DMS79 (cell line): Measurements from ENCODE around the gene ASTN1.
"Not testable (repeated sequence)": the region's sequence is repeated elsewhere in the genome, so short reads cannot be mapped to it uniquely, and the experiment has no call there.

ENCODE experiments used
- DNase-seq: peaks from one replicate; lab custom pipeline; 2025; lab: John Stamatoyannopoulos, UW

ASTN1 gene

DNA sequence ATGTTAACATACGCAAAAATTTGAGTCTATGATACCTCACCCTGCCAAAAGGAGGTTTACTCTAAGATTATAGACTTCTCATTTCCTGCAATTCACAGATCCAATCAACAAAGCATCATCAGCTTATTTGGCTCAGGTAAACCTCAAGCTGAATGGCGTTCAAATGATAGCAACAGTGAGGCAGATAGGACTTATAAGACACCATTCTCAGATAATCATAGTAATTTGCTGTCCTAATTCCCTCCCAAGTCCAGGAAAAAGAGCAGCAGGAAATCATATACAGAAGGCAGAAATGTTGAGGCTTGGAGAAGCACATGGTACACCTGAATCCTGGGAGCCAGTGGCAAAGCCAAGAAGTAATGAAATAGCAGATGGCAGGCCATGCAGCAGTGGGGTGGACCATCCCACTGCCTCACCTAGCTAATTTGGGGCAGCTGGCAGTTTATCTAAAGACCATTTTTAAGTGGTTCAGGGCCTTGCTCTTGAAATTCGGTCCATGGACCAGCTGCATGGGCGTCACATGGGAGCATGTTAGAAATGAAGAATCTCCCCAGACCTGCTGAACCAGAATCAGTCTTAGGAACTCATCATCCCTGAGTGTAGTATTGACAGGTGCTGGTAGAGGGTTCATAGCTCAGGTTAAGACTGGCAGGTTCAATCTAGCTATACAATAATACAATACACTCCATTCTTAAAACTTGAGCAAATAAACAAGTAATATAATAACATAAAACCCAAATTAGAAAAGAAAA, 57.7 kb downstream of the ASTN1 start:
- DNase-seq = no peak

DNA sequence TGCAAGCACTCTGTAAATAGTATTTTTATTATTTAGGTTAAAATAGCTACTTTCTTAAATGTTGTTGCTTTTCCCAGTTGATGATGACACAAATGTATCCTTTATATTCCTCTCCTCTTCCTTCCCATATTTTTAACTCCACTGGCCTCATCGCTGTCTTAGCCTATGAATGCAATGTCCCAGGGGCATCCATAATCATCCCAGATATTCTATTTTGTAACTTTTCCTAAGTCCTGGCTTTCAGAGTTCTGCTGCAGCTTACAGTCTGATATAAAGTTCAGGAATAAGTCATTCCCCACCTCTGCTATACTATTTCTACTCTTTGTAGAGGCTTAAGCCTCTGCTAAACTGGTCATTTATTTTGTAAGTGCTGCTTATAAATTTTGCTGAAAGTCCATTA, 58.3 kb downstream of the ASTN1 start:
- DNase-seq = no peak

DNA sequence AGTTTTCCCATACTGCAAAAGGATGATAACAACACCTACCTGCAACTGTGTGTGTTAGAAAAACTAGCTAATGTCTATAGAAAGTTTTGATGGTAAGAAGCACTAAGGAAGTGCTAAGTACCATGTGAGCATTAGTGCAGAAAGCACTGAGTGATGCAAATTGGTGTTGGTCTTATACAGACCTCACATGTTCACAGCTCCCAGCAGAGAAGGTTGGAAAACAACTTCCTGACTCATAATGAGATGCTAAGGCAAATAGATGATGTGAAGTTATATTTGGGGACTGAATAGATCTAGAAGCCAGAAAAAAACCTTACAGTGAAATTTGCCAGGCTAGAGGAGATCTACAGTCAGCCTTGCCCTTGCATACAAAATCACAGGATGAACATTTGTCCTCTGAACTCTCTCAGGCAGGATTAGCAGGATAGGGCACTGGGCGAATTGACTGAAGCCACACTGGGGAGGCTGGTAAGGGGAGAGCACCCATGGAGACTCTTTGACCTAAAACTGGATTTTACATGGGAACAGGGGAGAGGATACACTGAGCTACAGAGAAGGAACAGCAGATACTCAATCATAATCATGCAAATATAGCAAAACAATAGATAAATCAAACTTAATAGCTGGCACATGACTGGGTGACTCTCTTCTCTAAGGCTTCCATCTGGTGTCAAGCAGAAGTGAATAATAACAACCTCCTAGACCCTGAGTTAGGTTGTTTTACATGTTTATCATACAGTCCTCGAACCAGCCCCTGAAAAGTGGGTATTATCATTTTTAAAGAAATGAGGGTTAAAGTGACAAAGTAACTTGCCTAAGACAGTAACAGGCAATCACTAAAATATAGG, 61.3 kb downstream of the ASTN1 start:
- no peak for DNase-seq

DNA sequence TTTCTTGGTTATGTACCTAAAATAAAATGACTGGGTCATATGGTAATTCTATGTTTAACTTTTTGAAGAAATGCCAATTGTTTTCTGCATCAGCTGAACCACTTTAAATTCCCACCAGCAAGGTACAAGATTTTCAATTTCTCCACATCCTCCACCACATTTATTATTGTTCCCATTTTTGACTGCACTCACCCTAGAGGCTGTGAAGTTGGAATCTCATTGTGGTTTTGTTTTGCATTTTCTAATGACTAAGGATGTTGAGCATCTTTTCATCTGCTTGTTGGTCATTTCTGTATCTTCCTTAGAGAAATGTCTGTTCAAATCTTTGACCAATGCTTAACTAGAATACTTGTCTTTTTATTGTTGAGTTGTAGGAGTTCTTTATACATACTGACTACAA, 72.5 kb downstream of the ASTN1 start:
- DNase-seq = no peak

DNA sequence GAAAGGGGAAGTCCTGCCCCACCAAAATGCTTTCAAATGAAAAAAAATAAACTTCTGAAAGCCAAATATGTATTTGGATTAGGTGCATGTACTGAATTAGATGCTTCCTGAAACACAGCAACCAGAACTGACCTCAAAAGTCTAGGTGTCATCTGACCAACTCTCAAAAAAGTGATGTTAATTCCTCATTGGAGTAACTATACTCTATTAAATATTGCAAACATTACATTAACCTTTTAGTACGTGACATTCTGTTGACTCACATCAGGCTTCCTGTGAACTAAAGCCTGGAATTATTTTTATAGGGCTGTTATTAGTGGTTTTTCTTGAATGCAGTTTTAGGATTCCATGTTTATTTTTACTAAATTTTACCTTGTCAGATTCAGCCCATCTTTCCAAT, 73.5 kb downstream of the ASTN1 start:
- no peak for DNase-seq

DNA sequence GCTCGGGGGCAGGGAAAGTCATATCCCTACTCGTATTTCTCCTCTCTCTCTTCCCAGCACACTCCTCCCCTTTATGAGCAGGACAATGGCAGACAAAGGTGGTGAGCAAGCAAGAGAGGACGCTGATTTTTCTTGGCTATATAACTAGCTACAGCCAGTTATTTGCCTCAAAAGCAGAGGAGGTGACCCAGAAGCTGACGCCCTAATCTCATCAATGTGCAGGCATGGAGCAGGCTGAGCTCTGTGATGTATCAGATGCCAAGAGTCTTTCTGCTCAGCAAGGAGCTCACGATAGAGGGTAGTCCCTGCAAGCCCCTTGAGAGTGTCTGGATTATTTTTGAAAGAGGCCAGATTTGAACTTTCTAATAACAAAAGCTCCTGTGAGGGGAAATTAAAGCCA, 75.5 kb downstream of the ASTN1 start:
- no peak for DNase-seq

DNA sequence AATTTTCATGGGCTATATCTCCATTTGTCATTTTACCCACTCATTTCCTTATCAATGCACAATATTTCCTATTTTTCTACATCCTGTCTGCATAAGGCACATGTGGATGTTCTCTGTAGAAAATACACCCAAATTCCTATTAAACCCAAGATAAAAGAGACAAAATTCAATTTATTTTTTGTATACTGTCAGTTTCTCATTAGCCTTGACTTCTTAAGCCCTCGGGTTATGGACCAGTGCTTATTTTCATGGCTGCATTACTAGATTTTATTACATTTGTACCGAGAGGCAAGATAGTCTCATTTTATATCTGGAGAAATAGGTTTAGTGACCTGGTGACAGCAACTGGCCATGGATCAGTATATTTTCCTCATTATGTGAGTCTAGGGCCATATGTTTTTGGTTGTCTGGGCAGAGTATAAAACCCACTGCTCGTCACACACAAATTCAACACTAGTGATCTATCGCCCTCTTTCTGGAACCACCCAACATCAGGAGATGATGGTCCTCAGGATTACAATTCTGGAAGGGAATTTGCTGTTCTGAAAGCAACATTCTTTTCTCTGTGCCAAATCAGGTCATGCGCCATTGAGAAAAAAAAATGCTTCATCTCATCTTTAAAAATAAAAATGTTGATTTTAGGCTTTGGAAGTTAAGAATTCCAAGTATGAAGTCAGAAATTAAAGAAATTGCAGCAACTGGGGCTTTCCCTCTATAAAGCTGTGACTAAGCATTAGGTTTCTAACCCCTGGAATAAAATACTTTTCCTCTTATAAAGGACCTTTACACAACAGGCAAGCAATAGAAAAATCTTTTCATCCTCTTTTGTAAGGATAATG, 81.4 kb downstream of the ASTN1 start:
- DNase-seq = no peak

DNA sequence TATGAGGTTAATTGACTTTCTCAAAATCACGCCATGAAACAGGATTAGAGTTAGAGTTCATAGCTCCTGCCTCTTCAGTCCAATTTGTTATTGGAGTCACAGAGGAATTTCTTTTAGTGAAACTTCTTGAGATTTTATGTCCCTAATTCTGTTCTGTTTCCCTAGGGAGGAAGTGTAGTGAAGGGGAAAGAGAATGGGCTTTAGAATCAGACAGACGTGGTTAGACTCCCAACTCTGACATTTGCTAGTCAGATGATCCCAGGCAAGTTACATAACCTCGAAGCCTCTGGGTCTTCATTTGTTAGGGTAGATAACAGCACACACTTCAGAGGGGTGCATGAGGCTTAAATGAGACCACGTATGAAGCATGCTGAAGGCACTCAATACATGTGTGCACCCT, 83.9 kb downstream of the ASTN1 start:
- no peak for DNase-seq

DNA sequence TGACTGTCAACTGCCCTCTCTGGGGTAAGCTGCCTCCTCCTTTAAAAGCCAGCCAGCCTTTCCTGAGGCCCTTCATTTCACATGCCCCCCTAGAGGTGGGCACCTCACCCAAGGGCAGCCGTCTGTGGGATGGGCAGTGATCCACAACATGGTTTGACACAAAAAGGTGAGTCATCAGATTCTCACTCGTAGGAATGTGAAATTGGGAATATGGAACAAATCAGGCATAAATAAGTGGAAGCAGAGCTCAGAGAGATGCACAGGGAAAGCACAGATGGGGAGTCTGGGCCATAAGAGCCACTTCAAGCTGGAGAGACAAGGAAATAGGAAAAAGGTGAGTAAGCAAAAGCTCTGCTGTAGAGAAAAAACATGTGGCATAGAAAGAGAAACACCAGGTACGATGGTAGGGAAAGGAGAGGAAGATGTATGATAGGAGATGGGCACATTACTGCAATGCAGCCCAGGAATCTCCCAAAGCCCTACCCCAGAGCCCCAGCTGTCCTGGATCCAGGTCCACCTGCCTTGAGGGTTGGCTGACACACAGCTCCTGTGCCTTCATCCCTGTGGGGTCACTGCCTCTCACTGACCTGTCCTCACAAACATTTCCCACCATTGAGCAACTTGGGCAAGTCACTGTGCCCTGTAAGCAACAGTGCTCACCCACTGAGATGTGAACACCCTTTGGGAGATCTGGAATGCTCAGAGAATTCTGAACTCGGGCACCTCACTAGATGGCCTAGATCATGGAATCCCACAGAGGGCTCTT, 86.6 kb downstream of the ASTN1 start:
- peak; percentile 32 for DNase-seq

DNA sequence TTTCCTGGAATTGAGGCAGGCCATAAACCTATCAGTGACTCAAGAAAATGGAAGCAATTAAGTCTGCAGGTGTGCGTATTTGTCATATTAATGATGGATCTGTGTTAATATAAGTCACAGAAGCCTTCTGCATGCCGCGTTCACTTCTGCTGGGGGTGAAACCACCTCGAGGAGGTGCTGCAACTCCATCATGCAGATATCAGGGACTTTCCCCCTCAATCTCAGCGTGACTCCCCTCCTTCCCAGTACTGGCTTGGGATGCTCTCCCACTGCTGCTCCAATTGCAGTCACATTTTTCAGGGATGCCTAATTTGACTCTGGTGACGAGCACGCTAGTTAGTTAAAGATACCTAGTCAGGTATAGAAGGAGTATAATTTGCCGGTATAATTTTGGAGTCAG, 87.5 kb downstream of the ASTN1 start:
- DNase-seq = no peak

DNA sequence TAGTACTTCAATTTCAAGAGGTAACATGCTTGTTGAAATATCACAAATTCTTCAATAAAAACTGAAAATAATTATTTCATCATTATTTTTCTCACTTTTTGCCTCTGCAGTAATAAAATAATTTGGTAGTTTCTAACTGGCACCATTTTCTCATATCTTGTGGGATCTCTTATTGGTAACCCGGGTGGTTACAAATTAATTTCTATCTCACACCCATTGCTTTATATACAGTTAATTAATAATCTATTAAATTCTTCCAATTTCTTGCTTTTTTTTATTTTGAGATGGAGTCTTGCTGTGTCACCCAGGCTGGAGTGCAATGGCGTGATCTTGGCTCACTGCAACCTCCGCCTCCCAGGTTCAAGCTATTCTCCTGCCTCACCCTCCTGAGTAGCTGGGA, 89.7 kb downstream of the ASTN1 start:
- DNase-seq = not testable (repeated sequence)

DNA sequence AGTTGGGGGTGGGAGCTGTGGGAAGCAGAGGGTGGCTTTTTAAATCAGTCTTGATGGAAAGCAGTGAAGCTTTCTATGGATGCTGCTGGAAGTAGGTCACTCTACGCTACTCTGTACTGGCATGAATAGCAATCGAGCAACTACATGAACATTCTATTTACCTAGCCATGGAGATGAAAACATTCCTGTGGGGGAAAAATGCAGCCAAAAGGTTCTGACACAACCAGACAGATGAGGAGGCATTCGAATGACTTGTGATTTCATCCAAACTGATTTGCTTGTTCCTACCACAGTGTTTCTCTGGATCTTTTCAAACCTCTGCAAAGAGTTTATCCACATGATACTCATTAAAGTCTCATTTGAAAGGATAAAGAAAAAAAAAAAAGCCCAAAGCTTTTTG, 95.0 kb downstream of the ASTN1 start:
- no peak for DNase-seq

DNA sequence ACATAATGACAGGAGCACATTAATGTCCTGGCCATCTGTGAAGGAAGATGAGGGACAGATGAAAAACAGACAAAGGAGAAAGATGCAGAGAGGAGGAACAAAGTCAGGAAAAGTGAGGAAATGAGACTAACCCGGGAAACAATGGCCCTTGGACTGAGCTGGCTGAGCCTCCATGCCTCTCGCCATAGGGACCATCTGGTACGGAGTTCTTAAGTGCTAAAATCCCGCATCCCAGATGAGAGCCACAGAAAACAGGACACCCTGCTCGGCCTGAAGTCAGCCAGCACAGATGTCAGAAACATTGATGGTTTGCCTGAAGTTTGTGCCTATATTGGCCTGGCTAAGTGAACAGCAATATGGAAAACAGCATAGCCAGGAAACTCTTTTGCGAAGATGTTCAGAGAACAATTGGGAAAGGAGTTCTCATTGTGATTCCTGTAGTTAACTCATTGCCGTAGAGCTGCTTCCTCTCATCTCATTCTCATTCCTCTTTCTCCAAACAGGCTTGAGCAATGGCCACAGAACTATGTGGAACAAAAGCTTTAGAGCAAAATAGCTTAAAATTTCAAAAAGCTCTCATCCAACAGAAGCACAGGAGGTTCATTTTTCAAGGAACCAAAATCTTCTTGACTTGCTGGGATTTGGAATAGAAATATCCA, 96.6 kb downstream of the ASTN1 start:
- no peak for DNase-seq

DNA sequence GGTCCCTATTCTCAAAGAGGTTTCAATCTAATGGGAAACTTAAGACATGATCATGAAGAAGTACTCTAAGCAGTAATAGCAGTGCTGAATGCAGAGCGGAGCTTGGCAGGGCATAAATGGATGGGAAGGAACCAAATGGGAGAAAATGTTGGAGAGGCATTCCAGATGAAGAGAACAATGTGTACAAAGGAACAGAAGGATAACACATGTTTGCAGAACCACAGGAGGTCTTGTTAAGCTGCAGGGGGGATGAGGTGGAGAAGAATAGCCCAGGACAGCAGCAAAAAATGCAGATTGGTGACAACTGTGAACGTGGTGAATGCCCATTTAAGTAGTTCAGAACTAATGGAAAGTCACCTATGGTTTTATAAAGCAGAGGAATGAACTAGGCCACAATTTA, 99.1 kb downstream of the ASTN1 start:
- no peak for DNase-seq

DNA sequence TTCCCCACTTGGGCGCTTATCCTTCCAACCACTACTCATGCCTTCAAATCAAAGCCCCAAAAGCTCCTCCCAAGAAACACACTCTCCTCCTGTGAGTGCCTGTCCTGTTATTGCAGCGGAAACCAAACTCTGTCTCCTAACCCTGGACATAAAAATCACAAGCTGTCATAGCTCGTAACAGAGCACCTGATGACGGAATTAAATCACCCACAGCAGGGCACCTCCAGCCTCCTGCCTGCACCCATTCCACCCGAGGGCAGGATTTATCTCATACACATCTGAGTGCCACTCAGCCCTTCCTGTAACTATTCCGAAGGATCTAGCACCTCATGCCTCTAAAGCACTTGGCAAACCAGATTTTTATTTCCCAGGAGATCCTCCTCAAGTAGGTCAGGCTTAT, 100.9 kb downstream of the ASTN1 start:
- no peak for DNase-seq

DNA sequence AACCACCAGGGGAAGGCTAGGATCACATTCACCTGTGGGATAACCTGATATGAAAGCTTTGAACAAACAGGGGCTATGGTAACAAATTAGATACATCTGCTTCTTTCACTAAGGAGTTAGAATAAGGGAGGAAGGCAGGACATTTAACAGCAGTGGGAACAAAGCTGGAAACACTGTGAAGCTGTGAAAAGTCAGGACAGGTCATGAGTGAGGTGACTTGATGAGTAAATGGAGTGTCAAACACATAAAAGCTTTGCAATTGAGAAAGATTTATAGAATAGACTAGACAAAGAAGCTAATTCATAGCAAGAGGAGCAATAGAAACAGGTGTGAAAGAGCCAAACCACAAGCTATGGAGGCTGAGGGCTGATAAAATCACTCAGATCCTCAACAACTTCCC, 110.0 kb downstream of the ASTN1 start:
- no peak for DNase-seq

DNA sequence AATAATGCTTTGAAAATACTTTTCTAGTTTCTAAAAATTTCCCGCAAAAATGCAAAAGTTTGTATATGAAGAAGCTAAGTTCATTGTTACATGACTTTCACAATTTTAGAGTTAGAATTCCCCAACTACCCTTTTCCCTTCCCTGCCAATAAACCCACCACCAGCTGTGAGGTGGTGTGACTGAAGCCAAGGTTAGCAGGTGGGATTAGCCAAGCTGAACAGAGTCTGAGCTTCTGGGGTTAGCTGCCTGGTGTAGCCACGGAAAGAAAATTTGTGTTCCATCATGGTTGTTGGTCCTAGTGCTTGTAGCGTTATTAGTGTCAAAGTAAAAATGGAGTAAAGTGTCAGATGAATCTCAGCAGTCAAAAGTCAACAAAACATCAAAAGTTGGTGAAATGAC, 110.9 kb downstream of the ASTN1 start:
- no peak for DNase-seq

DNA sequence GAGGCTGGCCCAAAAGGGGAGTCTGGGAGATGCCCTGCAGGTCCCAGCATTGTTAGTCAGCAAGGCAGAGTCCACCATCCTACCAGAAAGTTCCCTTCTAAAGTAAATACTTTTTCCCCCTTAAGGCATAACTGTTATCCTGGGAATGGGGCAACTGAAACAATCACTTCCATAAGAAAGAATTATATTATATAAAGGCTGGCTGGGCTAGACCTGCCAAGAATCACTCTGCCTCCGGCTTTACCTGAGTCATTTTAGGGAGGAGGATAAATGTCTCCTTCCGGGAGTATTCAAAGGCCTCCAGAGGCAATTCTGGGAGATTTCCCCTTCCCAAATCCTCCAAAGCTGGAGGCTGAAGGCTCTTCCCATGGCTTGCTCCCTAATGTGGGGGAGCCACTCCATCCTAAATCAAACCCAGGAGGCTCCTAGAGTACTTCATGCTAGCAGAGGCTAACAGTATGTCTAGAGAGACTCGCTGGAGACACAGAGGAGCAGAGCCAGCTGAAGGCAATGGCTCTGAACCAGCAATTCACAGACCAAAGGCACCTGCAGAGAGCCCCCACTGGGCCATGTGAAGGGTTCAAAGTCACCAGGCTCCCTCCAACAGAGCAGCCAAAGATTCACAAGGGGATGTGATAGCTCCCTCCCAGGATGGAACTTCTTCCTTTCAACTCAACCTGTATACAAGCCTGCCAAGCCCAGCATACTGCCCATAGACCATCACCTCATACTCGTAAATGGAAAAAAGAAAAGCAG, 116.0 kb downstream of the ASTN1 start:
- no peak for DNase-seq

DNA sequence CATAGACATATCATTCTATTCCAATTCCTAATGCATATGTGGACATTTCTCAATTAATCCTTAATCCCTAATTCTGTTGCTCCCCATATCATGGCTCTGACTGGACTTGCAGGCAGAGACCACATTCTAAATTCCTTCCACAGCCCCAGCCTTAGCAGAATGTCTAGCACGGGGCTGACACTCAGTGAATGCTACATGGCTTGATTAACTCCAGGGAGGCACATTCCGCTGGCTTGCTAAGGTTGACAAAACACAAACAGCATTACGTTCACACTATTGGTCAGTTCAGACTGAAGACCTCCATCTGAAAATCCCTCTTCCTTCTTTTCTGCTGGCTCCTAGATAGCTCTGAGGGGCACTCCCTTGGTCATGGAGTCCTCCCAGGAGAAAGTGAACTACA, 119.4 kb downstream of the ASTN1 start:
- no peak for DNase-seq

DNA sequence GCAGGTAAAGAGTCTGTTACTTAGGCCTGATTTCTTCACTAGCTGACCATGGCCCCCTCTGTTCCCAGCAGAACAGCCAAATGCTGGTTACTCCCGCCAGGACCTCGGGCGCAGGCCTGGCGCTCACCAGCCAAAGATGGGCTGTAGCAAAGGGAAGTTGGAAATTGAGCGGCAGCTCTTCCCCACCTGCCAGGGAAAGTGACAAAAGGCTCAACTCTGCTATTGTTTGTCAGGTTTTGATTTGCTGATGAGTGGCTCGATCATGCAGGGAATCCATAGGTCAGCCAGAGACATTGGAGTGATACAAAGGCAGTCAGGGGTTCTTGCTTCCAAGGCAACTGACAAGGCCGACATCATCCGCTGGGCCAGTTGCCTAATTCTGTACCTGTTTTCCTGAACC, 120.1 kb downstream of the ASTN1 start:
- no peak for DNase-seq

DNA sequence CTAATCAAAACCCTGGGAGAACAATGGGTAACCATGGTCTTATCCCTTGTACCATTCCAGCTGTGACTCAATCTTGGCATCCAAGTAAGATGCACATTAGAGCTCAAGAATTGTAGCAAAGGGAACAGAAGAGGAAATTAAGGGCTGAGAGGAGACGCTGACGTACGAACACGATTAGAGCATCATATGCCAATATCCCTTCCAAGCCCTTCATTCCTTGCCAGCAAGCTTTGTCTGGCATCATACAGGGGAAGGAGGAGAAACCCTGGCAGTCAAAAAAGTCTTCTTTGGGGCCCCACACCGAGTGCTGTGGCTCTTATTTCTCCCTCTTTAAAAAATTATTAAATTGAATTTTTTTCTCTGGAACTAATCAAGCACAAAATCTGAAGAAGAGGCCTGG, 120.9 kb downstream of the ASTN1 start:
- no peak for DNase-seq
